SK-N-SH treated with all-trans-retinoic acid at 6 μM for 48 hours (cell line): ENCODE measurements around the gene ARSJ.

ENCODE experiments used
- ATAC-seq: fragments of 200-7000 bp; cut with Tn5 transposase; 3 replicates; pipeline ENCODE4 v1.9.1; 2020; ENCODE audit warnings: mild to moderate bottlenecking, moderate library complexity
- ARNTL ChIP-seq: fragments of 450-650 bp; formaldehyde crosslinking; IDR thresholded peaks from 2 replicates; pipeline ENCODE4 v1.5.0; 2020; ENCODE audit warnings: low read depth, mild to moderate bottlenecking, moderate library complexity, borderline replicate concordance
- BACH2 ChIP-seq: fragments of 250-450 bp; sonication (Bioruptor Pico); IDR thresholded peaks from 2 replicates; pipeline ENCODE4 v1.9.0; 2021; ENCODE audit warnings: mild to moderate bottlenecking, borderline replicate concordance
- CSDC2 ChIP-seq: fragments of 250-450 bp; sonication (Bioruptor Pico); IDR thresholded peaks from 2 replicates; pipeline ENCODE4 v1.5.0; 2020; ENCODE audit warnings: mild to moderate bottlenecking, moderate library complexity
- ESRRG ChIP-seq: fragments of 250-450 bp; sonication (Bioruptor Pico); IDR thresholded peaks from 2 replicates; pipeline ENCODE4 v1.6.1; 2021; ENCODE audit warnings: mild to moderate bottlenecking
- GLIS3 ChIP-seq: fragments of 250-450 bp; sonication (Bioruptor Pico); IDR thresholded peaks from 2 replicates; pipeline ENCODE4 v1.5.0; 2020; ENCODE audit warnings: mild to moderate bottlenecking, moderate library complexity
- ISL1 ChIP-seq: fragments of 250-450 bp; sonication (Bioruptor Pico); IDR thresholded peaks from 2 replicates; pipeline ENCODE4 v2.1.2; 2022; ENCODE audit warnings: mild to moderate bottlenecking, moderate library complexity
- OSR1 ChIP-seq: fragments of 250-450 bp; sonication (Bioruptor Pico); IDR thresholded peaks from 2 replicates; pipeline ENCODE4 v1.8.0; 2022; ENCODE audit warnings: moderate library complexity, mild to moderate bottlenecking, inconsistent platforms
- PPARA ChIP-seq: fragments of 250-450 bp; sonication (Bioruptor Pico); IDR thresholded peaks from 2 replicates; pipeline ENCODE4 v1.5.0; 2020; ENCODE audit warnings: mild to moderate bottlenecking, borderline replicate concordance
- RARB ChIP-seq: fragments of 250-450 bp; sonication (Bioruptor Pico); IDR thresholded peaks from 2 replicates; pipeline ENCODE4 v1.8.0; 2021; ENCODE audit warnings: mild to moderate bottlenecking, moderate library complexity
- SNAI2 ChIP-seq: fragments of 250-450 bp; sonication (Bioruptor Pico); IDR thresholded peaks from 2 replicates; pipeline ENCODE4 v1.5.0; 2020; ENCODE audit warnings: mild to moderate bottlenecking, moderate library complexity
- TCF4 ChIP-seq: fragments of 250-450 bp; sonication (Bioruptor Pico); IDR thresholded peaks from 2 replicates; pipeline ENCODE4 v1.8.0; 2021; ENCODE audit warnings: mild to moderate bottlenecking, moderate library complexity, borderline replicate concordance
- TOX ChIP-seq: fragments of 250-450 bp; sonication (Bioruptor Pico); IDR thresholded peaks from 2 replicates; pipeline ENCODE4 v1.8.0; 2021; ENCODE audit warnings: mild to moderate bottlenecking, moderate library complexity, borderline replicate concordance
- ZC3H10 ChIP-seq: fragments of 250-450 bp; sonication (Bioruptor Pico); IDR thresholded peaks from 2 replicates; pipeline ENCODE4 v1.5.1; 2021; ENCODE audit warnings: mild to moderate bottlenecking, moderate library complexity
- ZFP3 ChIP-seq: fragments of 250-450 bp; sonication (Bioruptor Pico); IDR thresholded peaks from 2 replicates; pipeline ENCODE4 v1.5.0; 2020; ENCODE audit warnings: mild to moderate bottlenecking, moderate library complexity
- ZFP30 ChIP-seq: fragments of 450-650 bp; formaldehyde crosslinking; IDR thresholded peaks from 2 replicates; pipeline ENCODE4 v1.5.0; 2022; ENCODE audit warnings: mild to moderate bottlenecking, moderate library complexity
- ZNF565 ChIP-seq: fragments of 450-650 bp; formaldehyde crosslinking; conservative IDR thresholded peaks from 2 replicates; pipeline ENCODE4 v1.5.0; 2020; ENCODE audit warnings: low read depth, mild to moderate bottlenecking, moderate library complexity
- ZNF70 ChIP-seq: fragments of 450-650 bp; formaldehyde crosslinking; IDR thresholded peaks from 2 replicates; pipeline ENCODE4 v1.5.0; 2020; ENCODE audit warnings: mild to moderate bottlenecking, moderate library complexity
- ZNF8 ChIP-seq: fragments of 450-650 bp; formaldehyde crosslinking; IDR thresholded peaks from 2 replicates; pipeline ENCODE4 v1.5.0; 2020; ENCODE audit warnings: mild to moderate bottlenecking, moderate library complexity
- TF ChIP-seq, protein P1 (sequence below): fragments of 250-450 bp; sonication (Bioruptor Pico); IDR thresholded peaks from 2 replicates; pipeline ENCODE4 v1.8.0; 2020; ENCODE audit warnings: mild to moderate bottlenecking, moderate library complexity, borderline replicate concordance
- TF ChIP-seq, protein P2 (sequence below): fragments of 250-450 bp; sonication (Bioruptor Pico); IDR thresholded peaks from 2 replicates; pipeline ENCODE4 v1.5.0; 2020; ENCODE audit warnings: mild to moderate bottlenecking, moderate library complexity
- TF ChIP-seq, protein P3 (sequence below): fragments of 250-450 bp; sonication (Bioruptor Pico); IDR thresholded peaks from 2 replicates; pipeline ENCODE4 v1.5.1; 2020; ENCODE audit warnings: low read depth, mild to moderate bottlenecking, moderate library complexity
- TF ChIP-seq, protein P4 (sequence below): fragments of 250-450 bp; sonication (Bioruptor Pico); IDR thresholded peaks from 2 replicates; pipeline ENCODE4 v1.8.0; 2021; ENCODE audit warnings: low read depth, mild to moderate bottlenecking, moderate library complexity, borderline replicate concordance

Gene ARSJ

DNA sequence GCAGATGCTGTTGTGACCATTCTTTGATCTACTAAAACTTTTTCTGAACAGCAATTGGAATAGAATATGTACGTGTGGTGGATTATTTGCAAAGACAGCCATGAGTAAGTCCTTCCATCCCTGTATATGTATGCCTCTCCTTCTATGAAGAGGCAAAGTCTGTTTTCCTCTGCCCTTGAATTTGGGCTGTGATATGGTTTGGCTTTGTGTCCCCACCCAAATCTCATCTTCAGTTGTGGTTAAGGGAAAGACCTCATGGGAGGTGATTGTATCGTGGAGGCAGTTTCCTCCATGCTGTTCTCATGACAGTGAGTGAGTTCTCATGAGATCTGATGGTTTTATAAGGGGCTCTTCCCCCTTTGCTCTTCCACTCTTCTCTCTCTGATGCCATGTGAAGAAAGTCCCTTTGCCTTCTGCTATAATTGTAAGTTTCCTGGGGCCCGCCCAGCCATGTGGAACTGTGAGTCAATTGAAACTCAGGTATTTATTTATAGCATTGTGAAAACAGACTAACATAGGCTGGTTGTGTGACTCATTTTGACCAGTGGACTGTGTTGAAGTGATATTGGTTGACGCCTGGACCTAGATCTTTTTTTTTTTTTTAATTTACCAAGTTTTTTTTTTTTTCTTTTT is 109.6 kb downstream of the ARSJ start (continued):
- TF ChIP-seq, protein P1, sequence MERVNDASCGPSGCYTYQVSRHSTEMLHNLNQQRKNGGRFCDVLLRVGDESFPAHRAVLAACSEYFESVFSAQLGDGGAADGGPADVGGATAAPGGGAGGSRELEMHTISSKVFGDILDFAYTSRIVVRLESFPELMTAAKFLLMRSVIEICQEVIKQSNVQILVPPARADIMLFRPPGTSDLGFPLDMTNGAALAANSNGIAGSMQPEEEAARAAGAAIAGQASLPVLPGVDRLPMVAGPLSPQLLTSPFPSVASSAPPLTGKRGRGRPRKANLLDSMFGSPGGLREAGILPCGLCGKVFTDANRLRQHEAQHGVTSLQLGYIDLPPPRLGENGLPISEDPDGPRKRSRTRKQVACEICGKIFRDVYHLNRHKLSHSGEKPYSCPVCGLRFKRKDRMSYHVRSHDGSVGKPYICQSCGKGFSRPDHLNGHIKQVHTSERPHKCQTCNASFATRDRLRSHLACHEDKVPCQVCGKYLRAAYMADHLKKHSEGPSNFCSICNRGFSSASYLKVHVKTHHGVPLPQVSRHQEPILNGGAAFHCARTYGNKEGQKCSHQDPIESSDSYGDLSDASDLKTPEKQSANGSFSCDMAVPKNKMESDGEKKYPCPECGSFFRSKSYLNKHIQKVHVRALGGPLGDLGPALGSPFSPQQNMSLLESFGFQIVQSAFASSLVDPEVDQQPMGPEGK (CRISPR knock-in tag) = no peak
- no peak for TF ChIP-seq ESRRG (CRISPR knock-in tag)
- no peak for TF ChIP-seq ZFP30
- no peak for TF ChIP-seq ARNTL
- no peak for TF ChIP-seq ISL1 (CRISPR knock-in tag)
- no peak for TF ChIP-seq ZNF70 (CRISPR knock-in tag)
- no peak for TF ChIP-seq TOX (CRISPR knock-in tag)
- TF ChIP-seq, protein P2, sequence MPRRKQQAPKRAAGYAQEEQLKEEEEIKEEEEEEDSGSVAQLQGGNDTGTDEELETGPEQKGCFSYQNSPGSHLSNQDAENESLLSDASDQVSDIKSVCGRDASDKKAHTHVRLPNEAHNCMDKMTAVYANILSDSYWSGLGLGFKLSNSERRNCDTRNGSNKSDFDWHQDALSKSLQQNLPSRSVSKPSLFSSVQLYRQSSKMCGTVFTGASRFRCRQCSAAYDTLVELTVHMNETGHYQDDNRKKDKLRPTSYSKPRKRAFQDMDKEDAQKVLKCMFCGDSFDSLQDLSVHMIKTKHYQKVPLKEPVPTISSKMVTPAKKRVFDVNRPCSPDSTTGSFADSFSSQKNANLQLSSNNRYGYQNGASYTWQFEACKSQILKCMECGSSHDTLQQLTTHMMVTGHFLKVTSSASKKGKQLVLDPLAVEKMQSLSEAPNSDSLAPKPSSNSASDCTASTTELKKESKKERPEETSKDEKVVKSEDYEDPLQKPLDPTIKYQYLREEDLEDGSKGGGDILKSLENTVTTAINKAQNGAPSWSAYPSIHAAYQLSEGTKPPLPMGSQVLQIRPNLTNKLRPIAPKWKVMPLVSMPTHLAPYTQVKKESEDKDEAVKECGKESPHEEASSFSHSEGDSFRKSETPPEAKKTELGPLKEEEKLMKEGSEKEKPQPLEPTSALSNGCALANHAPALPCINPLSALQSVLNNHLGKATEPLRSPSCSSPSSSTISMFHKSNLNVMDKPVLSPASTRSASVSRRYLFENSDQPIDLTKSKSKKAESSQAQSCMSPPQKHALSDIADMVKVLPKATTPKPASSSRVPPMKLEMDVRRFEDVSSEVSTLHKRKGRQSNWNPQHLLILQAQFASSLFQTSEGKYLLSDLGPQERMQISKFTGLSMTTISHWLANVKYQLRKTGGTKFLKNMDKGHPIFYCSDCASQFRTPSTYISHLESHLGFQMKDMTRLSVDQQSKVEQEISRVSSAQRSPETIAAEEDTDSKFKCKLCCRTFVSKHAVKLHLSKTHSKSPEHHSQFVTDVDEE (CRISPR knock-in tag) = no peak
- TF ChIP-seq ZNF8 (CRISPR knock-in tag) = no peak

DNA sequence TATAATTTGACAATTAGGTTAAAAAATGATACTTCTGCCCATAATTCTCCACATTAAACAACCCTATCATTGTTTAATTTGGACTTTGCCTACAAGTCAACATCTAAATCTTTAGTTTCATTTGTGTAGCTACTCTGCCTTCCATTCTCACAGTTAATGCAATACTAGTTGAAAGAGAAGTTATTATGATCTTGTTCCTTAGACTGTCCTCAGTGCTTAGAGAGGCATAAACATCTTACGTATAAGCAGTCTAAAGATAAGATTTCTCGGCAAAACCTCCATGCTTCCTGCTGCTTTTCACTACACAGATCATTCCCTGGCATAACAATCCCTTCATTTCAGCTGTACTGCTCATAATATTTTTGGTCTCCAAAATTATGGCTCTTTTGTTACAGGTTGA is 112.8 kb downstream of the ARSJ start:
- TF ChIP-seq, protein P2 (CRISPR knock-in tag) = no peak
- no peak for TF ChIP-seq ZC3H10 (CRISPR knock-in tag)
- ATAC-seq = no peak

DNA sequence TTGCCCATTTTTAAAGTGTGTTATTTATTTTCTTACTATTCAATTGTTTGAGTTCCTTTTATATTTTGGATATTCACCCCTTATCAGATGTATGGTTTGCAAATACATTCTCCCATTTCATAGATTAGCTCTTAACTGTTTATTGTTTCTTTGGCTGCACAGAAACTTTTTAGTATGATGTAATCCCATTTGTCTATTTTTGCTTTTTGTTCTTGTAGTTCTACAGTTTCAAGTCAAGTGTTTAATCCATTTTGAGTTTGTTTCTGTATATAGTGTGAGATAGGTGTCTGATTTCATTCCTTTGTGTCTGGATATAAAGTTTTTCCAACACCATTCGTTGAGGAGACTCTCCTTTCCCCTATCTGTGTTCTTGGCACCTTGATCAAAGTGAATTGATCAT is 120.5 kb downstream of the ARSJ start:
- TF ChIP-seq ISL1 (CRISPR knock-in tag) = no peak
- no peak for TF ChIP-seq RARB
- no peak for TF ChIP-seq SNAI2 (CRISPR knock-in tag)
- no peak for TF ChIP-seq GLIS3 (CRISPR knock-in tag)
- TF ChIP-seq TCF4 (CRISPR knock-in tag) = no peak
- TF ChIP-seq TOX (CRISPR knock-in tag) = no peak
- TF ChIP-seq BACH2 (CRISPR knock-in tag) = no peak
- TF ChIP-seq PPARA = no peak
- TF ChIP-seq ZNF565 (CRISPR knock-in tag) = no peak
- no peak for TF ChIP-seq ARNTL
- TF ChIP-seq, protein P1 (CRISPR knock-in tag) = no peak
- no peak for TF ChIP-seq ZNF8 (CRISPR knock-in tag)
- ATAC-seq = no peak

DNA sequence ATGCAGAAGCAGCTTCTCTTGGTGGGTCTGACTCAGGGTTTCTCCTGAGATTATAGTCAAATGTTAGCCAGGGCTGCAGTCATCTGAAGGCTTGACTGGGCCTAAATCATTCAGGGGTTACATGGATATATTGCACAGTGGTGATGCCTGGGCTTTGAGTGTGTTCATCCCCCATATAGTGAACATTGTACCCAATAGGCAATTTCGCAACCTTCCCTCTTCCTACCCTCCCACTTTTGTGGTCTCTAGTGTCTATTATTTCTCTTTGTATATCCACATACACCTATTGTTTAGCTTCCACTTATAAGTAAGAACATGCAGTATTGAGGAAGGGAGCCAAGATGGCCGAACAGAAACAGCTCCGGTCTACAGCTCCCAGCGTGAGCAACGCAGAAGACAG is 127.6 kb downstream of the ARSJ start:
- no peak for ATAC-seq
- TF ChIP-seq TCF4 (CRISPR knock-in tag) (no peak), ZC3H10 (CRISPR knock-in tag) (no peak), SNAI2 (CRISPR knock-in tag) (no peak), PPARA (no peak), ARNTL (no peak), ISL1 (CRISPR knock-in tag) (no peak), CSDC2 (no peak), ZFP30 (no peak), GLIS3 (CRISPR knock-in tag) (no peak), ESRRG (CRISPR knock-in tag) (no peak), BACH2 (CRISPR knock-in tag) (no peak), OSR1 (CRISPR knock-in tag) (no peak), ZNF70 (CRISPR knock-in tag) (no peak), RARB (no peak), TOX (CRISPR knock-in tag) (no peak), ZFP3 (CRISPR knock-in tag) (no peak), ZNF8 (CRISPR knock-in tag) (no peak)
- TF ChIP-seq, protein P3, sequence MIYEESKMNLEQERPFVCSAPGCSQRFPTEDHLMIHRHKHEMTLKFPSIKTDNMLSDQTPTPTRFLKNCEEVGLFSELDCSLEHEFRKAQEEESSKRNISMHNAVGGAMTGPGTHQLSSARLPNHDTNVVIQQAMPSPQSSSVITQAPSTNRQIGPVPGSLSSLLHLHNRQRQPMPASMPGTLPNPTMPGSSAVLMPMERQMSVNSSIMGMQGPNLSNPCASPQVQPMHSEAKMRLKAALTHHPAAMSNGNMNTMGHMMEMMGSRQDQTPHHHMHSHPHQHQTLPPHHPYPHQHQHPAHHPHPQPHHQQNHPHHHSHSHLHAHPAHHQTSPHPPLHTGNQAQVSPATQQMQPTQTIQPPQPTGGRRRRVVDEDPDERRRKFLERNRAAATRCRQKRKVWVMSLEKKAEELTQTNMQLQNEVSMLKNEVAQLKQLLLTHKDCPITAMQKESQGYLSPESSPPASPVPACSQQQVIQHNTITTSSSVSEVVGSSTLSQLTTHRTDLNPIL = no peak
- TF ChIP-seq, protein P4, sequence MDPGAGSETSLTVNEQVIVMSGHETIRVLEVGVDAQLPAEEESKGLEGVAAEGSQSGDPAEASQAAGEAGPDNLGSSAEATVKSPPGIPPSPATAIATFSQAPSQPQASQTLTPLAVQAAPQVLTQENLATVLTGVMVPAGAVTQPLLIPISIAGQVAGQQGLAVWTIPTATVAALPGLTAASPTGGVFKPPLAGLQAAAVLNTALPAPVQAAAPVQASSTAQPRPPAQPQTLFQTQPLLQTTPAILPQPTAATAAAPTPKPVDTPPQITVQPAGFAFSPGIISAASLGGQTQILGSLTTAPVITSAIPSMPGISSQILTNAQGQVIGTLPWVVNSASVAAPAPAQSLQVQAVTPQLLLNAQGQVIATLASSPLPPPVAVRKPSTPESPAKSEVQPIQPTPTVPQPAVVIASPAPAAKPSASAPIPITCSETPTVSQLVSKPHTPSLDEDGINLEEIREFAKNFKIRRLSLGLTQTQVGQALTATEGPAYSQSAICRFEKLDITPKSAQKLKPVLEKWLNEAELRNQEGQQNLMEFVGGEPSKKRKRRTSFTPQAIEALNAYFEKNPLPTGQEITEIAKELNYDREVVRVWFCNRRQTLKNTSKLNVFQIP (CRISPR knock-in tag) = no peak
